NCI-H1105 treated with DMSO at 0.1 percent for 48 hours (cell line): Measurements from ENCODE around the gene PCP4.

Source experiments
- DNase-seq: peaks from one replicate; lab custom pipeline; 2025; lab: John Stamatoyannopoulos, UW

PCP4 gene

DNA sequence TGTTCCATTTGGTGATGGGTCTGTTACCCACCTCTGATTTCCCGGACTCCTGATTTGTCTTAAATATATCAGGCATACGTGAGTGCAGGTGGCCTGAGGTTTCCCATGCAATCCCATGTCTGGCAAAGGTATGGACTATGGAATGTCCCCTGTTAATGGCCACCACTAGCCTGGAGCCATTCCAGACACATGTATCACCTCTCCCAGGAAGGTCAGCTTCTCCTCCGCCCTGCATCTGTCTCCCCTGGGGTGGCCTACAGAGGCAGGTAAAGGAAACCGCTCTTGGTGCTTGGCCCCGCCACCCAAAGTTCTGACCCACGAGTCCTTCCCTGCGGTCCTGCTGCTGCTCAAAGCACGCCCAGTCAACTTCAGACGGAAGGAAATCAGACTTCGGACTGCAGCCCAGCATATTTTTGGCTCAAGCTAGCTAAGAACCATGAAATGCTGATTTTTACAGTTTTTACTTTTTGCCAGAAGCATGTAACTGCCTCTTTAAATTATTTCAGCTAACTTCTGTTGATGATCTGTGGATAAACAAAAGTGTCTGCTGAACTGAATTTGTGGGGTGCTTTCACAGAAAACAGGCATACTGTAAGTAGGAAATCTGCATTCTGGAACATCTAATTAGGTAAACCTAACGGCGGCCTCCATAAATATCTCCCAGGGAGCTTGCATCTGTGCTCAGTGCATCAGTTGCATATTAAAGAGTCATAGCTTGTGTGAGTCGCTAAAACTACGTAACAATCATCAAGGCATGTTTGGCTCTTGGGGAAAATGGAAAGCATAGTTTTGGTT is 105.9 kb downstream of the PCP4 start:
- no peak for DNase-seq

DNA sequence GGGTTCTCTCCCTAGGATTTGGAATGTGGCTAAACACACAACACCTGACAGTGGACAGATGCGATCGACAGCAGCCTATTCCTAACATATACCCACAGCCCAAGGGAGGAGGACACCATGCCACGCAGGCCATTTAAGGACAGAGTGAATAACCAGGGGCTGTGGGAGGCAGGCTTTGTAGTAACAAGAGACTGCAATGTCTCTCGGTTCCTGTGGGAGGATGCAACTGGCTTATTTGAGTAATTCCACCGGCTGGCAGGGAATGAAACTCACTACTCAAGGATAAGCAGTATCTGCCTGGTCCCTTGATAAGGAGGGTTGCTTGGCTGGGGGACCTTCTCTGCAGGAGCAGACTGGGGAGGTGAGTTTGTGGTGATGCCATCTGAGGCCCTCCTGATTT is 109.6 kb downstream of the PCP4 start:
- DNase-seq = no peak
